Measurements from ENCODE around the gene MYEF2. TPM values are rescaled to one million over a fixed set of nuclear protein-coding genes. Genes with fewer than 3 reads are reported as not detected.

MYEF2 gene
- total RNA-seq, 1 donor from 2014 or later = 1.8 TPM

GRCh38 chr15:48175126-48175525 lies 3.0 kb downstream of the MYEF2 start:
- TF ChIP-seq CTCF (IDR thresholded peaks at IDR 0.05; ENCODE audit: insufficient read depth, low read length, severe bottlenecking) = no peak
- no peak for FAIRE-seq

GRCh38 chr15:48170981-48171380 lies 7.1 kb downstream of the MYEF2 start:
- FAIRE-seq (no peak), DNase-seq (ENCODE audit: low read depth) (no peak)
- no peak for TF ChIP-seq CTCF (IDR thresholded peaks at IDR 0.05; ENCODE audit: insufficient read depth, low read length, severe bottlenecking)
- Histone ChIP-seq H3K27me3 (ENCODE audit: control insufficient read depth, insufficient read depth, low read length) (no peaks in the 10 kb centered on the region), H3K36me3 (ENCODE audit: control insufficient read depth, insufficient read depth, low read length) (no peaks in the 10 kb centered on the region), H3K4me3 (ENCODE audit: low read depth, low read length) (no peak overlapping the region)

More at GRCh38 chr15:48175126-48175525, 3.0 kb downstream of the MYEF2 start:
- H3K27me3 ChIP-seq (ENCODE audit: control insufficient read depth, insufficient read depth, low read length) = peaks cover 1% of the 10 kb centered on the region
- no peaks in the 10 kb centered on the region for H3K36me3 ChIP-seq (ENCODE audit: control insufficient read depth, insufficient read depth, low read length)
- no peak overlapping the region for H3K4me3 ChIP-seq (ENCODE audit: low read depth, low read length)
- no peak for DNase-seq (ENCODE audit: low read depth)

GRCh38 chr15:48168616-48169015 lies 9.5 kb downstream of the MYEF2 start:
- no peak for TF ChIP-seq CTCF (IDR thresholded peaks at IDR 0.05; ENCODE audit: insufficient read depth, low read length, severe bottlenecking)
- Histone ChIP-seq H3K36me3 (ENCODE audit: control insufficient read depth, insufficient read depth, low read length) (no peaks in the 10 kb centered on the region), H3K27me3 (ENCODE audit: control insufficient read depth, insufficient read depth, low read length) (no peaks in the 10 kb centered on the region), H3K4me3 (ENCODE audit: low read depth, low read length) (no peak overlapping the region)
- DNase-seq (ENCODE audit: low read depth) (no peak), FAIRE-seq (no peak)

- H3K27me3 ChIP-seq (ENCODE audit: control insufficient read depth, insufficient read depth, low read length) = no peaks in the 10 kb centered on the region
- DNase-seq (ENCODE audit: low read depth) (no peak), FAIRE-seq (no peak)
- no peak overlapping the region for H3K4me3 ChIP-seq (ENCODE audit: low read depth, low read length)
- TF ChIP-seq CTCF (IDR thresholded peaks at IDR 0.05; ENCODE audit: insufficient read depth, low read length, severe bottlenecking) = no peak
- no peaks in the 10 kb centered on the region for H3K36me3 ChIP-seq (ENCODE audit: control insufficient read depth, insufficient read depth, low read length)
Observed at GRCh38 chr15:48153526-48153925, 24.6 kb downstream of the MYEF2 start.

- FAIRE-seq (no peak), DNase-seq (ENCODE audit: low read depth) (peak; percentile 90)
- TF ChIP-seq CTCF (IDR thresholded peaks at IDR 0.05; ENCODE audit: insufficient read depth, low read length, severe bottlenecking) = no peak
- Histone ChIP-seq H3K27me3 (ENCODE audit: control insufficient read depth, insufficient read depth, low read length) (no peaks in the 10 kb centered on the region), H3K4me3 (ENCODE audit: low read depth, low read length) (no peak overlapping the region), H3K36me3 (ENCODE audit: control insufficient read depth, insufficient read depth, low read length) (no peaks in the 10 kb centered on the region)
Observed at GRCh38 chr15:48149858-48150257, 28.2 kb downstream of the MYEF2 start.

- Histone ChIP-seq H3K4me3 (ENCODE audit: low read depth, low read length) (no peak overlapping the region), H3K36me3 (ENCODE audit: control insufficient read depth, insufficient read depth, low read length) (no peaks in the 10 kb centered on the region), H3K27me3 (ENCODE audit: control insufficient read depth, insufficient read depth, low read length) (no peaks in the 10 kb centered on the region)
- no peak for TF ChIP-seq CTCF (IDR thresholded peaks at IDR 0.05; ENCODE audit: insufficient read depth, low read length, severe bottlenecking)
- FAIRE-seq (no peak), DNase-seq (ENCODE audit: low read depth) (peak; percentile 13)
Observed at GRCh38 chr15:48147358-48147757, 30.7 kb downstream of the MYEF2 start.

Measured in bronchial epithelial cell (primary cell).